BJ (cell line): ENCODE data around the gene SFTA2. TPM values are rescaled to one million over a fixed set of nuclear protein-coding genes. Genes with fewer than 3 reads are reported as not detected.

ENCODE experiments used
- CTCF ChIA-PET: fragments of 350-600 bp; formaldehyde crosslinking; extraction: SDS; loops from one replicate; lab custom pipeline; 2021; ENCODE audit warnings: antibody characterized with exemption, inconsistent platforms; lab: Yijun Ruan, JAX
- POLR2A ChIA-PET: fragments of 300-600 bp; sonication (Branson Sonifier 250); formaldehyde crosslinking; extraction: SDS; loops from one replicate; lab custom pipeline; 2021; ENCODE audit warnings: antibody characterized with exemption; lab: Charles Lee
- DNase-seq: peaks from one replicate; pipeline ENCODE4 v3.0.0-alpha.2; 2011; ENCODE audit warnings: low read depth
- H3K27me3 ChIP-seq: 2 replicates; pipeline ENCODE4 v1.6.0; 2011; ENCODE audit warnings: low read length; ENCODE audit not compliant: control insufficient read depth, insufficient read depth
- H3K36me3 ChIP-seq: 2 replicates; pipeline ENCODE4 v1.5.1; 2011; ENCODE audit warnings: low read length; ENCODE audit not compliant: control insufficient read depth, insufficient read depth
- H3K4me3 ChIP-seq: 2 replicates; pipeline ENCODE4 v1.5.1; 2011; ENCODE audit warnings: low read depth, mild to moderate bottlenecking, control low read depth, low read length
- polyA plus RNA-seq: library from polyadenylated mRNA; depleted of rRNA; stranded (reverse); fragments of >200 nt; gene quantifications from 2 replicates; pipeline ENCODE4 v1.2.3, GENCODE V29; 2011
- TF ChIP-seq, protein P1 (sequence below): IDR thresholded peaks from 2 replicates; pipeline ENCODE4 v1.5.1; 2011; ENCODE audit warnings: low read depth, mild to moderate bottlenecking, control low read depth, inconsistent platforms, low read length, moderate library complexity; ENCODE audit not compliant: insufficient read depth

SFTA2 gene
- polyA plus RNA-seq, 1 experiment, result not detected

DNA sequence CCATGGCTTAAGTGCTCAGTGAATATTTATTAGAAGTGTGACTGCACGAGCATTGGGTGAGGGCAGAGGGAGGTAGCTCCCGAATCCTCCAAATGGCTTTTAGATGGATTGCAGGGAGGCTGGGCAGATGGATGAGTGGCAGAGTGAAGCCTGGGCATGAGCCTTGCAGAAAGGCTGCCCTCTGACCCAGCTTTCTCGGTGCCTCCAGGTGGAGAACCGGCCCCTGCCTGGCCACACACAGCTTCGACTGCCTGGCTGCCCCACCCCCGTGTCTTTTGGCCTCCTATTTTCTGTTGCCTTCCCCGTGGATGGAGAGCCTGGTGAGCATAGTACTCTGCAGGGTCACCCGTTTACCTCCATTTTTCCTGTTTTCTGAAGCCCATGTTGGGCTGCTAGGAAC, 14.5 kb downstream of the SFTA2 start:
- no peak for DNase-seq
- CTCF ChIA-PET, result interaction anchor here (1.1 to 12.2 kb wide), 9 partner anchors 8 to 210 kb away, joined by 3 to 194 read pairs (median 42); no protein-coding TSS in a partner anchor
- Histone ChIP-seq H3K27me3 (no peaks in the 10 kb centered on the region), H3K4me3 (no peak overlapping the region), H3K36me3 (peaks cover 27% of the 10 kb centered on the region)
- TF ChIP-seq, protein P1, sequence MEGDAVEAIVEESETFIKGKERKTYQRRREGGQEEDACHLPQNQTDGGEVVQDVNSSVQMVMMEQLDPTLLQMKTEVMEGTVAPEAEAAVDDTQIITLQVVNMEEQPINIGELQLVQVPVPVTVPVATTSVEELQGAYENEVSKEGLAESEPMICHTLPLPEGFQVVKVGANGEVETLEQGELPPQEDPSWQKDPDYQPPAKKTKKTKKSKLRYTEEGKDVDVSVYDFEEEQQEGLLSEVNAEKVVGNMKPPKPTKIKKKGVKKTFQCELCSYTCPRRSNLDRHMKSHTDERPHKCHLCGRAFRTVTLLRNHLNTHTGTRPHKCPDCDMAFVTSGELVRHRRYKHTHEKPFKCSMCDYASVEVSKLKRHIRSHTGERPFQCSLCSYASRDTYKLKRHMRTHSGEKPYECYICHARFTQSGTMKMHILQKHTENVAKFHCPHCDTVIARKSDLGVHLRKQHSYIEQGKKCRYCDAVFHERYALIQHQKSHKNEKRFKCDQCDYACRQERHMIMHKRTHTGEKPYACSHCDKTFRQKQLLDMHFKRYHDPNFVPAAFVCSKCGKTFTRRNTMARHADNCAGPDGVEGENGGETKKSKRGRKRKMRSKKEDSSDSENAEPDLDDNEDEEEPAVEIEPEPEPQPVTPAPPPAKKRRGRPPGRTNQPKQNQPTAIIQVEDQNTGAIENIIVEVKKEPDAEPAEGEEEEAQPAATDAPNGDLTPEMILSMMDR, result no peak
- POLR2A ChIA-PET, result no interaction called here

DNA sequence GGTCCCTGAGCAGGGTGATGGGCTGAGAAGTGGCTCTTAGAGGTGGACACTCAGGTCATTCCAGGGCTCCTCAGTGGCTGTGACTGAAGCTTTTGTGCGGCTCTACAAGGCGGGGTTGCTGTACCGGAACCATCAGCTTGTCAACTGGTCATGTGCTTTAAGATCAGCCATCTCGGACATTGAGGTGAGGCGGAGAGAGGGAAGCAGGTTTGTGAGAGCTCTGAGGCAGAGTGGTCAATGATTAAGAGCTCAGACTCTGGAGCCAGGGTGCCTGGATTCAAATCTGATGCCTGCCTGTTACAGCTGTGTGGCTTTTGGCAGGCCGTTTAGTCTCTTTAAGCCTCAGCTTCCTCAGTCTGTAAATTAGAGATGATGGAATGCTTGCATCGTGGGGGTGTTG, 14.9 kb downstream of the SFTA2 start:
- H3K36me3 ChIP-seq, result peaks cover 24% of the 10 kb centered on the region
- ChIA-PET CTCF (interaction anchor here (0.9 to 12.2 kb wide), 13 partner anchors 8 to 210 kb away, joined by 3 to 194 read pairs (median 8); no protein-coding TSS in a partner anchor), POLR2A (no interaction called here)
- no peak overlapping the region for H3K4me3 ChIP-seq
- H3K27me3 ChIP-seq, result no peaks in the 10 kb centered on the region
- TF ChIP-seq, protein P1, result no peak
- DNase-seq, result no peak

DNA sequence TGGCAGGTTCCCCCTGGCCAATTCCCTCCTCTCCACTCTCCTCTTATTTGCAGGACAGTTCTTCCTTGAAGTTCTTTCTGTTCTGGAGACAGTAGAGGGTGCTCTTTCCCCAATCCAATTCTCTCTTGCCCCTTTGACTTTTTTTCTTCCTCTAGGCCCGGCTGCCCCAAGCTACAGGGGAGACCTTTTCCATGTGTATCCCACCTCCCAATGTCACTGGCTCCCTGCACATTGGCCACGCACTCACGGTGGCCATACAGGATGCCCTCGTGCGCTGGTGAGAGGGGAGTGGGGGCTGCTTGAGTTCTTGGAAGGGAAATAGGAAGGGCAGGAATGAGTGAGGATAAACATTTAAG, 16.4 kb downstream of the SFTA2 start:
- peaks cover 23% of the 10 kb centered on the region for H3K36me3 ChIP-seq
- TF ChIP-seq, protein P1, result peak; percentile 73
- H3K4me3 ChIP-seq, result no peak overlapping the region
- DNase-seq, result no peak
- ChIA-PET POLR2A (no interaction called here), CTCF (interaction anchor here (0.6 to 12.2 kb wide), 42 partner anchors 10 to 277 kb away, joined by 3 to 194 read pairs (median 4); partner anchors contain the start of genes CDSN, DDR1, DHX16 and MUC21)
- no peaks in the 10 kb centered on the region for H3K27me3 ChIP-seq

DNA sequence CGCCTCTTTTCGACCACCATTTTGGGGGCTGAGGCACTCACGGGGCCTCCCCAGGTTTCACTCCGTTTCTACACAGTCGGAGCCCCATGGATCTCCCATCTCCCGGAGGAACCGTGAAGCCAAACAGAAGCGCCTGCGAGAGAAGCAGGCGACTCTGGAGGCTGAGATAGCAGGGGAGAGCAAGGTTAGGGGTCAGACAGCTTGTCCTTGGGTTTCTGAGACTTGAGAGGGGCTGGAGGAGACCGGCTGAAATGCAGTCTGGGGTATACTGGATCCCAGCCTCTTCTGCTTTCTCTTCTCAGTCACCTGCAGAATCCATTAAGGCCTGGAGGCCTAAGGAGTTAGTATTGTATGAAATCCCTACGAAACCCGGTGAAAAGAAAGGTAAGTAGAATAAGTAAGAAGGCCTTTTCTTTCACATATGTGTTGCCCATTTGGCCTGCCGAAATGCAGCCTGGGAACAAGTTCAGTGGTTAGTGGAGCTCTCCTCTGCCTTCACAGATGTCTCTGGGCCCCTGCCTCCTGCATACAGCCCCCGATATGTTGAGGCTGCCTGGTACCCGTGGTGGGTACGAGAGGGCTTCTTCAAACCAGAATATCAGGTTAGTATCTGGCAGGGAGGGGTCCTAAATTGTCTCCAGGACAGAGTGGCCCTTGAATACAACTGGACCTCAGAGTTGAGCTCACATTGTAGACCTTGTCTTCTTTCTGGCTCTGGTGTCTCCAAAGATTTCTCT, 16.9 kb downstream of the SFTA2 start:
- Histone ChIP-seq H3K4me3 (peak overlapping the region; percentile 37), H3K36me3 (peaks cover 24% of the 10 kb centered on the region), H3K27me3 (no peaks in the 10 kb centered on the region)
- ChIA-PET POLR2A (interaction anchor here (1.5 kb wide), 1 partner anchor 156 kb away, joined by 4 read pairs; no protein-coding TSS in a partner anchor), CTCF (interaction anchor here (0.8 to 12.2 kb wide), 40 partner anchors 9 to 278 kb away, joined by 3 to 194 read pairs (median 6); partner anchors contain the start of genes CDSN, DDR1, DHX16 and MUCL3)
- DNase-seq, result no peak
- TF ChIP-seq, protein P1, result no peak
